ENCODE measurements around the gene CPEB3. TPM values are rescaled to one million over a fixed set of nuclear protein-coding genes. Genes with fewer than 3 reads are reported as not detected.

Gene CPEB3
- total RNA-seq, 1 donor from 2014 or later: 2.2 TPM

GRCh38 chr10:92240289-92241157 lies 50.4 kb downstream of the CPEB3 start:
- no peak overlapping the region for H3K9ac ChIP-seq
- peaks cover 26% of the 10 kb centered on the region for H3K4me1 Mint-ChIP-seq
- H3K9me3 ChIP-seq (ENCODE audit: low read depth): no peaks in the 10 kb centered on the region
- peak overlapping the region; percentile 51 for H3K27ac ChIP-seq
- no peaks in the 10 kb centered on the region for H3K79me2 ChIP-seq (ENCODE audit: low read depth)
- H3K4me3 ChIP-seq: peak overlapping the region; percentile 67
- TF ChIP-seq EZH2phosphoT487 (IDR thresholded peaks at IDR 0.05) (no peak), EZH2 (IDR thresholded peaks at IDR 0.05) (no peak)
- TF ChIP-seq, protein P1, sequence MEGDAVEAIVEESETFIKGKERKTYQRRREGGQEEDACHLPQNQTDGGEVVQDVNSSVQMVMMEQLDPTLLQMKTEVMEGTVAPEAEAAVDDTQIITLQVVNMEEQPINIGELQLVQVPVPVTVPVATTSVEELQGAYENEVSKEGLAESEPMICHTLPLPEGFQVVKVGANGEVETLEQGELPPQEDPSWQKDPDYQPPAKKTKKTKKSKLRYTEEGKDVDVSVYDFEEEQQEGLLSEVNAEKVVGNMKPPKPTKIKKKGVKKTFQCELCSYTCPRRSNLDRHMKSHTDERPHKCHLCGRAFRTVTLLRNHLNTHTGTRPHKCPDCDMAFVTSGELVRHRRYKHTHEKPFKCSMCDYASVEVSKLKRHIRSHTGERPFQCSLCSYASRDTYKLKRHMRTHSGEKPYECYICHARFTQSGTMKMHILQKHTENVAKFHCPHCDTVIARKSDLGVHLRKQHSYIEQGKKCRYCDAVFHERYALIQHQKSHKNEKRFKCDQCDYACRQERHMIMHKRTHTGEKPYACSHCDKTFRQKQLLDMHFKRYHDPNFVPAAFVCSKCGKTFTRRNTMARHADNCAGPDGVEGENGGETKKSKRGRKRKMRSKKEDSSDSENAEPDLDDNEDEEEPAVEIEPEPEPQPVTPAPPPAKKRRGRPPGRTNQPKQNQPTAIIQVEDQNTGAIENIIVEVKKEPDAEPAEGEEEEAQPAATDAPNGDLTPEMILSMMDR (IDR thresholded peaks at IDR 0.05): no peak
- peaks cover 48% of the 10 kb centered on the region for H3K27me3 ChIP-seq
- H3K36me3 ChIP-seq: no peaks in the 10 kb centered on the region
- peaks cover 24% of the 10 kb centered on the region for H3F3A ChIP-seq (ENCODE audit: low read depth)
- H4K20me1 ChIP-seq (ENCODE audit: low read depth): peaks cover 23% of the 10 kb centered on the region
- H3K9me3 Mint-ChIP-seq: no peaks in the 10 kb centered on the region
- H3K27ac Mint-ChIP-seq: no peak overlapping the region
- peak overlapping the region; percentile 50 for H2AFZ ChIP-seq (replicated peaks)
- H3K27me3 Mint-ChIP-seq (ENCODE audit: insufficient read depth, low read depth): peaks cover 24% of the 10 kb centered on the region
- peak overlapping the region; percentile 86 for H3K4me3 Mint-ChIP-seq
- H3K4me1 ChIP-seq: peaks cover 16% of the 10 kb centered on the region
- DNase-seq (ENCODE audit: low spot score): peak; percentile 74
- no peaks in the 10 kb centered on the region for H3K36me3 Mint-ChIP-seq
- peak overlapping the region; percentile 94 for H3K4me2 ChIP-seq

DNA sequence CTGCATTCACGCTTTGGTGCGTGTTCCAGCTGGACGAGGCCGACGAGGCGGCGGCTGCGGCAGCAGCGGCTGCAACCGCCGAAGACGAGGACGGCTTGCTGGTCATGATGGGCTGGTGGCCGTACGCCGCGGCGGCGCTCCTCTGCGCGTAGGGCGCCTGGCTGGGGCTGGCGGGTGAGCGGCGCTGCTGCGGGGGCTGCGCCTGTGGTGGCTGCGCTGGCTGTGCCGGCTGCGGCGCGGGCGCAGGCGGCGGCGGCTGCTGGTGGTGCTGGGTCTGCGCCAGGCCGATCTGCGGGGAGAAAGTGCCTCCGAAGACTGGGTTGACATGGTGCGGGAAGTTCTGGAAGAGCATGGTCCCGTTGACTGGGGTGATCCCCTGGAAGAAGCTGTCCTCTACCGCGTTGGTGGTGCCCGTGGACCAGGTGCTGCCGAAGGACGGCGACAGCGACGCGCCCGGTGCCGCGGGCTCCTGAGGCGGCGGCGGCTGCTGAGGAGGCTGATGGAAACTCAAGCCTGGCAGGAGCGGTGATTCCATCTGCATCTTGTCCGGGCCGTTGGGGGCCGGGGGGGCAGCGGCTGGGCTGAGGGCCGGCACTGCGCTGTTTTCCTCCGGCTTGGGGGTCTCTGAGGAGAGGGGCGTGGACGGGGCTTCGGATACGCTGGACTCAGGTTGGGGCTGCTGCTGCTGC lies 51.1 kb downstream of the CPEB3 start:
- no peaks in the 10 kb centered on the region for H3K36me3 Mint-ChIP-seq

DNA sequence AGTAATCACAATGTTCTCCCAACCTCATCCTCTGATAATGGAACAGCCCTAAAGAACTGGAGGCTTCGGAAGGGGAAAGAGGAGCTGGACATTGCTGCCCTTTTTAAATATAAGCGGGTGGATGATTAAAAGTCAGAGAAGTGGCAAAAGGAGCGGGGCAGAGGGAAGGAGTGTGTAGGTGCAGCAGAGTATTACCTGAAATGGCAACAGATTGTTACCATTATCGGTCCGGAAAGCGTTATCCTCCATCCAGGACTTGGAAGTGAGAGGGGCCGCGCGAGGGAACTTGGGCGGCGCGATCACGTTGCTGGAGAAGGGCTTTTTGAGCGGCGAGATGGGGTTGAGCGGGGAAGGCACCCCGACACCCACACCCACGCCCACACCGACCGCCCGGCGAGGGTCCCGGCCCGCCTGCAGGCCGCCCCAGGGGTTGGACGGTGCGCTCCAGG lies 51.7 kb downstream of the CPEB3 start:
- H3K36me3 ChIP-seq: no peaks in the 10 kb centered on the region
- Mint-ChIP-seq H3K27me3 (ENCODE audit: insufficient read depth, low read depth) (peaks cover 24% of the 10 kb centered on the region), H3K27ac (no peak overlapping the region), H3K4me1 (peaks cover 26% of the 10 kb centered on the region), H3K9me3 (no peaks in the 10 kb centered on the region), H3K36me3 (no peaks in the 10 kb centered on the region), H3K4me3 (peak overlapping the region; percentile 83)
- H3K4me1 ChIP-seq: peaks cover 16% of the 10 kb centered on the region
- H3F3A ChIP-seq (ENCODE audit: low read depth): peaks cover 24% of the 10 kb centered on the region
- H3K4me2 ChIP-seq: peak overlapping the region; percentile 94
- H3K4me3 ChIP-seq: peak overlapping the region; percentile 67
- no peak overlapping the region for H3K9ac ChIP-seq
- no peaks in the 10 kb centered on the region for H3K9me3 ChIP-seq (ENCODE audit: low read depth)
- no peaks in the 10 kb centered on the region for H3K79me2 ChIP-seq (ENCODE audit: low read depth)
- H4K20me1 ChIP-seq (ENCODE audit: low read depth): peaks cover 23% of the 10 kb centered on the region
- peak overlapping the region; percentile 70 for H2AFZ ChIP-seq (replicated peaks)
- DNase-seq (ENCODE audit: low spot score): peak; percentile 6
- TF ChIP-seq, protein P1 (IDR thresholded peaks at IDR 0.05): no peak
- peak; percentile 69 for TF ChIP-seq EZH2 (IDR thresholded peaks at IDR 0.05)
- TF ChIP-seq EZH2phosphoT487 (IDR thresholded peaks at IDR 0.05): peak; percentile 54
- peaks cover 48% of the 10 kb centered on the region for H3K27me3 ChIP-seq
- no peak overlapping the region for H3K27ac ChIP-seq

More for the DNA sequence above, 51.1 kb downstream of the CPEB3 start:
- Histone ChIP-seq H3K9ac (no peak overlapping the region), H3K9me3 (ENCODE audit: low read depth) (no peaks in the 10 kb centered on the region), H3K27ac (no peak overlapping the region), H3K36me3 (no peaks in the 10 kb centered on the region), H3K27me3 (peaks cover 48% of the 10 kb centered on the region), H2AFZ (replicated peaks) (peak overlapping the region; percentile 70), H3K4me1 (peaks cover 16% of the 10 kb centered on the region), H4K20me1 (ENCODE audit: low read depth) (peaks cover 23% of the 10 kb centered on the region), H3K4me2 (peak overlapping the region; percentile 94), H3F3A (ENCODE audit: low read depth) (peaks cover 24% of the 10 kb centered on the region), H3K79me2 (ENCODE audit: low read depth) (no peaks in the 10 kb centered on the region), H3K4me3 (peak overlapping the region; percentile 67)
- Mint-ChIP-seq H3K4me3 (peak overlapping the region; percentile 86), H3K9me3 (no peaks in the 10 kb centered on the region), H3K27me3 (ENCODE audit: insufficient read depth, low read depth) (peaks cover 24% of the 10 kb centered on the region), H3K4me1 (peaks cover 26% of the 10 kb centered on the region), H3K27ac (no peak overlapping the region)
- peak; percentile 76 for DNase-seq (ENCODE audit: low spot score)
- TF ChIP-seq EZH2 (IDR thresholded peaks at IDR 0.05) (peak; percentile 65), EZH2phosphoT487 (IDR thresholded peaks at IDR 0.05) (peak; percentile 64)
- TF ChIP-seq, protein P1 (IDR thresholded peaks at IDR 0.05): no peak

Data from neural progenitor cell (in vitro differentiated cells).